Esophagus muscularis mucosa (tissue), 4 donors: ENCODE results near the gene GGCX. TPM values are rescaled to one million over a fixed set of nuclear protein-coding genes. Genes with fewer than 3 reads are reported as not detected.

Experiments used
- DNase-seq: peaks from one replicate; pipeline ENCODE4 v3.0.0-alpha.2; 2017; ENCODE audit errors: extremely low spot score
- H3K27ac ChIP-seq, 4 donors: fragments of 200-600 bp; sonication (generic); replicated peaks in 1 of 4; 1 replicate in 3 of 4; 2 replicates in 1 of 4; pipeline ENCODE4 v1.5.1; 2016 to 2019; ENCODE audit warnings: mild to moderate bottlenecking in 1 of 4
- H3K27me3 ChIP-seq, 4 donors: fragments of 200-600 bp; sonication (generic); one replicate each; pipeline versions ENCODE4 v1.5.1 to v1.6.0; 2016 to 2019
- H3K36me3 ChIP-seq, 4 donors: fragments of 200-600 bp; sonication (generic); one replicate each; pipeline ENCODE4 v1.5.1; 2016 to 2019
- H3K4me1 ChIP-seq, 4 donors: fragments of 200-600 bp; sonication (generic); one replicate each; pipeline ENCODE4 v1.5.1; 2016 to 2019
- H3K4me3 ChIP-seq, 4 donors: fragments of 200-600 bp; sonication (generic); 1 replicate in 2 of 4; 2 replicates in 2 of 4; pipeline ENCODE4 v1.5.1; 2016 to 2019; ENCODE audit warnings: mild to moderate bottlenecking in 4 of 4, moderate library complexity in 1 of 4
- H3K9me3 ChIP-seq, 4 donors: fragments of 200-600 bp; sonication (generic); 1 replicate in 3 of 4; 2 replicates in 1 of 4; pipeline ENCODE4 v1.5.1; 2016 to 2019
- CTCF ChIP-seq, 3 experiments: fragments of 200-600 bp in 2 of 3; fragments of 450-650 bp in 1 of 3; sonication (generic) in 2 of 3; IDR thresholded peaks; one replicate each; pipeline ENCODE4 v1.5.1; 2017 to 2019; ENCODE audit warnings: antibody characterized with exemption in 3 of 3, mild to moderate bottlenecking in 2 of 3, moderate library complexity in 1 of 3
- EP300 ChIP-seq: sonication (generic); formaldehyde crosslinking; IDR thresholded peaks from one replicate; pipeline ENCODE4 v1.6.1; 2017; ENCODE audit warnings: antibody characterized with exemption
- POLR2A ChIP-seq: fragments of 450-650 bp; IDR thresholded peaks from one replicate; pipeline ENCODE4 v1.6.1; 2017; ENCODE audit warnings: antibody characterized with exemption, moderate library complexity, mild to moderate bottlenecking, low read depth
- POLR2AphosphoS5 ChIP-seq, 2 donors: sonication (generic); formaldehyde crosslinking; IDR thresholded peaks; one replicate each; pipeline ENCODE4 v1.6.1; 2017; ENCODE audit warnings: antibody characterized with exemption in 2 of 2
- WGBS: methylation state at CpG from one replicate; pipeline ENCODE4 v1.1.5; 2018; 5-methylcytosine and 5-hydroxymethylcytosine counted together
- intact Hi-C: fragments of 100-400 bp; cut with DNase I; formaldehyde crosslinking; loops from one replicate; pipeline ENCODE4 v1.15.1; 2023
- total RNA-seq, 4 donors: library from RNA; depleted of rRNA; stranded (reverse); fragments of >200 nt; gene quantifications; one replicate each; pipeline versions ENCODE4 v1.1.0 to v1.2.1, GENCODE V29; 2016

GGCX gene
- total RNA-seq, 4 donors from 2014 or later, result 15.0 to 25.3 (median 19.5) TPM

GRCh38 chr2:85590950-85591349 lies 29.7 kb upstream of the GGCX start:
- TF ChIP-seq POLR2A, result no peak
- TF ChIP-seq EP300, result no peak
- no peak for TF ChIP-seq POLR2AphosphoS5 (IDR thresholded peaks at IDR 0.05)
- TF ChIP-seq CTCF (IDR thresholded peaks at IDR 0.05), result no peak
- H3K27me3 ChIP-seq, result no peaks in the 10 kb centered on the region
- peaks cover 0 to 7% (median 3%) of the 10 kb centered on the region in 4 donors for H3K36me3 ChIP-seq
- peaks cover 74 to 80% (median 75%) of the 10 kb centered on the region in 4 donors for H3K4me1 ChIP-seq
- H3K4me3 ChIP-seq, result no peak overlapping the region
- H3K9me3 ChIP-seq, result no peaks in the 10 kb centered on the region
- peak overlapping the region; percentile 59 to 91 (median 70) for H3K27ac ChIP-seq
- 77% methylated on average over 2 of the region's 2 CpGs for whole genome bisulfite sequencing
- DNase-seq, result no peak
- intact Hi-C loops, result loop anchor here (5.0 kb wide), 1 partner anchor 44 kb away; no protein-coding TSS in a partner anchor

GRCh38 chr2:85589982-85590791 lies 28.9 kb upstream of the GGCX start:
- intact Hi-C loops, result loop anchor here (5.0 kb wide), 1 partner anchor 43 kb away; no protein-coding TSS in a partner anchor
- TF ChIP-seq POLR2AphosphoS5 (IDR thresholded peaks at IDR 0.05), result peak in 1 of 2 donors; percentile 33
- no peak for TF ChIP-seq POLR2A
- Histone ChIP-seq H3K4me1 (peaks cover 81 to 87% (median 81%) of the 10 kb centered on the region in 4 donors), H3K9me3 (no peaks in the 10 kb centered on the region), H3K27ac (peak overlapping the region; percentile 59 to 91 (median 70)), H3K27me3 (no peaks in the 10 kb centered on the region), H3K4me3 (no peak overlapping the region), H3K36me3 (peaks cover 0 to 7% (median 3%) of the 10 kb centered on the region in 4 donors)
- no peak for DNase-seq
- WGBS, result 59% methylated on average over 7 of the region's 7 CpGs

- no peaks in the 10 kb centered on the region for H3K27me3 ChIP-seq
- H3K4me1 ChIP-seq, result peaks cover 78 to 85% (median 81%) of the 10 kb centered on the region in 4 donors
- WGBS, result 85% methylated on average over 4 of the region's 4 CpGs
- H3K9me3 ChIP-seq, result no peaks in the 10 kb centered on the region
- DNase-seq, result no peak
- peaks cover 0 to 7% (median 3%) of the 10 kb centered on the region in 4 donors for H3K36me3 ChIP-seq
- intact Hi-C loops, result no loop called here
- TF ChIP-seq POLR2AphosphoS5 (IDR thresholded peaks at IDR 0.05), result no peak
- no peak for TF ChIP-seq CTCF (IDR thresholded peaks at IDR 0.05)
- no peak for TF ChIP-seq EP300
- TF ChIP-seq POLR2A, result no peak
- no peak overlapping the region for H3K4me3 ChIP-seq
- H3K27ac ChIP-seq, result peak overlapping the region; percentile 12 to 91 (median 70)
These were observed 27.9 kb upstream of the GGCX start for GRCh38 chr2:85589181-85589580.

- Histone ChIP-seq H3K4me3 (no peak overlapping the region), H3K27ac (peak overlapping the region; percentile 12 to 91 (median 64)), H3K4me1 (peaks cover 80 to 86% (median 84%) of the 10 kb centered on the region in 4 donors), H3K27me3 (no peaks in the 10 kb centered on the region), H3K9me3 (no peaks in the 10 kb centered on the region), H3K36me3 (peaks cover 0 to 7% (median 3%) of the 10 kb centered on the region in 4 donors)
- TF ChIP-seq EP300 (no peak), CTCF (IDR thresholded peaks at IDR 0.05) (no peak), POLR2A (no peak), POLR2AphosphoS5 (IDR thresholded peaks at IDR 0.05) (no peak)
- WGBS, result 77% methylated on average over 4 of the region's 4 CpGs
- intact Hi-C loops, result no loop called here
- no peak for DNase-seq
These were observed 27.4 kb upstream of the GGCX start for GRCh38 chr2:85588645-85589044.

- H3K27ac ChIP-seq, result peak overlapping the region; percentile 12 to 91 (median 64)
- H3K36me3 ChIP-seq, result peaks cover 0 to 5% (median 2%) of the 10 kb centered on the region in 4 donors
- 87% methylated on average over 4 of the region's 4 CpGs for WGBS
- H3K4me1 ChIP-seq, result peaks cover 82 to 90% (median 88%) of the 10 kb centered on the region in 4 donors
- no peaks in the 10 kb centered on the region for H3K27me3 ChIP-seq
- intact Hi-C loops, result no loop called here
- DNase-seq, result no peak
- TF ChIP-seq CTCF (IDR thresholded peaks at IDR 0.05) (no peak), POLR2A (no peak), EP300 (no peak), POLR2AphosphoS5 (IDR thresholded peaks at IDR 0.05) (no peak)
- no peaks in the 10 kb centered on the region for H3K9me3 ChIP-seq
- H3K4me3 ChIP-seq, result no peak overlapping the region
These were observed 26.9 kb upstream of the GGCX start for GRCh38 chr2:85588236-85588635.
